Left renal pelvis (tissue), 4 donors: Measurements from ENCODE around the gene ERC1. TPM values are rescaled to one million over a fixed set of nuclear protein-coding genes. Genes with fewer than 3 reads are reported as not detected.

ENCODE experiments used
- DNase-seq, 4 donors: peaks; one replicate each; pipeline ENCODE4 v3.0.0-alpha.2; 2013; ENCODE audit warnings: low read depth in 4 of 4, low spot score in 3 of 4
- polyA plus RNA-seq, 4 donors: library from polyadenylated mRNA; unstranded; fragments of 120-200 nt; gene quantifications; one replicate each; pipeline ENCODE4 v1.2.1, GENCODE V29; 2013; ENCODE audit not compliant: insufficient read length in 4 of 4

The ERC1 gene
- polyA plus RNA-seq, 4 donors, result 30.1 to 42.4 (median 37.8) TPM

GRCh38 chr12:1369460-1369859 lies 378.4 kb downstream of the ERC1 start:
- no peak for DNase-seq

DNA sequence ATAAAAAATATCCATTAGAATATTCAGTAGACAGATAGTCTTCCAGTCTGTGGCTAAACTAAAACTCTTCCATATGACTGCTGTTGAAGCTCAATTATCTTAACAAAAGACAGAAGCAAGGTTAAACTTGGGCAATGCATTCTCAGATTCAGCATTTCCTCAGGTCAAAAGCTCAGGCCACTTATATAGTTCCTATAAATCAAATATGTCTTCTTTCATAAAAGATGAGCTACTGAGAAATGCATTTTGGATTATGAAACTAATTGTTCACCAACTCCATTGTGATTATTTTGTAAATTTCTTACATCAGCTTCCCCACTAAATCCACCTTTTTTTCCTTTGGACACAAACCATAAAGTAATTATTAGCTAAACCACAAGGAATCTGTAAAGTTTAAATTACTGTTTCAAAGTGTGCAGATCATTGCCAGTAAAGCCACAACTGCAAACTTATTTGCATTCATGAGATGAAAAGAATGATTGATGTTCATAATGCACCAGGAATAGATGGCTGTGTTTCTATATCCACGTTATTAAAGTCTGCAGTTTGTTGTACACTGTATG lies 379.0 kb downstream of the ERC1 start:
- no peak for DNase-seq

GRCh38 chr12:1373901-1374735 lies 383.1 kb downstream of the ERC1 start:
- DNase-seq, result no peak

GRCh38 chr12:1375323-1375722 lies 384.3 kb downstream of the ERC1 start:
- no peak for DNase-seq

GRCh38 chr12:1377117-1377516 lies 386.1 kb downstream of the ERC1 start:
- no peak for DNase-seq

DNA sequence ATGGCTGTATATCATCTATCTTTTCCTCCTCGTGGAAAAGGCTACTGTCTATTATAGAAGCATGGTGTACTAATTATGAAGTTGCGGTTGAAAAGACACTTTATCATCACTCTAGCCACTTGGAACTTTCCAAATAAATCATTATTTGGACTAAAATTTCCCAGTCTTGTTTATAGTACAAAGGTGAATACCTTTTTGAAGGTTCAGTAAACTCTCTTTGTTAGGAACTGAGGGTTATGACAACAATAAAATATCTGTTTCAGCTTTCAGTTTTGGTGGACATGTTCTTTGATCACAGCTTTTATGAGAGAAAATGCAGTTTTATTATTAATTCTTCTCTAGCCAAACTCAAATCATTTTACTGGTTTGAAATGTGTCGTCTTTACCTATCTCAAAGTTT lies 386.7 kb downstream of the ERC1 start:
- DNase-seq, result no peak

DNA sequence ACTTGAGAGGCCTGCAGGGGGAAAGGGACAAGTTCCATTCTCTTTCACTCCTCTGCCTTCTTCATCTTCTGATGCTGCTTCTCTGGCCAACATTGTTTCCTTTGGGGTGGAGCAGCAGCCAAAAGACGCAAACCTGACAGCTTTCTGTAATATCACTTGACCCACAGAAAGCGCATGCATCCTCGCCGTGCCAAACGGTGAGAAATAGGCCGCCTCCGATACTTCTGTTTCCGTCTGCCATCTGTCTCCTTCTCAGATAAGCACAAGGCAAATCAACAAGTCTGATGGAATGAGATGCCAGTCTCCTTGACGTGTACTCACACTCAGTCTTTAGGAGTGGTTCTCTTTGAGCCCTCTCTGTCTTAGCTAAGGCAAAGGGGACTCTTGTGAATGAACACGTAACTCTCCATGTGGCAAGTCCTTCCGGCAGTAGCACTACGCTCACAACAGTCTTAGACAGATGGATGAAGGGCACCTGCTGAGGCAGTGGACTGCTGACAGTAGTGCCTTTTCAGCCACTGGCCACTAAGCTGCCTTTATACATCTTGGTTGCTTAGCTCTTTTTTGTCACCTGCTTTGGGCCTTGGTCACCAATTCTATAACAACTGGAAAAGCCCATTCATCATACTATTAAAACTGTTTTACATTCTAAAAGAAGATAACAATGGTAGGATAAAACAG lies 389.3 kb downstream of the ERC1 start:
- DNase-seq, result no peak

DNA sequence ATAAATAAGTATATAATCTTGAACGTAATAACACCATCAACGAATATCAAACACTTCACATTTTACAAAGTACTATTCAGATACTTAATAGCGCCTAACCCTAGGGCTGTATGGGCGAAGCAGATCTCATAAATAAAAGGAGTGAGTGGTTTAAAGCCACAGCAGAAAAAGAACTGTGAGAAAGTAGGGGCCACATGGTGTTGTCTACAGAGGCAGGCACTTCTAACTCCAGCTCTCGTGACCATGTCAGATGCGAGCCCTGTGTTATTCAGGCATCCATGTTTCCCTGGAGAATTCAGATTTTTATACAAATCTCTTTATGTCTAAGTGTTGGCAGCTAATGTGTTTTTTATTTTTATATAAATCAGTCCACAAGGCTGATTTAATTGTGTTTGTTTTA lies 391.1 kb downstream of the ERC1 start:
- no peak for DNase-seq

- no peak for DNase-seq
Measured at GRCh38 chr12:1382826-1383225, 391.8 kb downstream of the ERC1 start.

GRCh38 chr12:1383758-1384157 lies 392.7 kb downstream of the ERC1 start:
- DNase-seq, result no peak

GRCh38 chr12:1384910-1385309 lies 393.9 kb downstream of the ERC1 start:
- no peak for DNase-seq

DNA sequence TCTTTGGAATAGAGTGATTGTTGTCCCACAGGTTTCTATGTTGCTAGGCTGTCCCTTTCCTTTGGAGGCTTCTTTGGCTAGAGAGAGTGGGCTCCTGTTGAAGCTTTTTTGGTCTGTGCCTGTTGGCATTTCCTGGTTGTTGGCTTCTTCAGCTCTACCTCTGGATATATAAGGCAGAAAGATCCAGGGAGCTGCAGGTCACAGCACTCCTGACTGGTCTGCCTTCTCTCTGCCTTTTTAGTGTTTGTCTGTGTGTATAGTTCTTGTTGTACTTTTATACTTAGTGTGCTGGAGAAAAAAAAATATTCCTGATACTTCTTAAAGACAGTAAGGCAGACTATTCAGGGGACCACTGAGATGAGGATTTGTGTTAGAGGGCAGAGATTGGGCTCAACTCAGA lies 400.7 kb downstream of the ERC1 start:
- DNase-seq, result no peak

DNA sequence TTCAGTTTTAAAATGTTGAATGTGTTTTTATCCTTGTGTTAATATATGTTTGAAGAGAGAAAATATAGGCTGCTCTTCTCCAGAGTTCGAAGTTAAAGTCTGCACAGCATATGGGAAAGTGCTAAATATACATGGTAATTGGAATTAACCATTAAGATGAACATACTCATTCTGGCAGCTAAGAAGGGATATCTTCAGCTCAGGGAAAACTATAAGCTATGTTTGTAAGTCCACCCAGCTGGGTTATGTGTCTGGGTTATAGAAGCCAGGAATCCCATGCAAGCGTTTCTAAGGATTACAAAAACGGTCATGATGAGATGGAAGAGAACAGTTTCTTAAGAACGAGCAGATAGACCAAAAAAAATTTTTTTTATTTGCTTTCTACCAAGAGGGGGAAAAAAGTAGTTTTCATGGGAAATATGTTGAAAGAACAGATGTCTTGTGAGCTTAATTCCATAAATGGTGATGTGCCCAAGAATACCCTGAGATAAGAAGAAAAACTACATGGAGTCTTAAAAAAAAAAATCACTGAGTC lies 404.5 kb downstream of the ERC1 start:
- DNase-seq, result no peak

GRCh38 chr12:1398673-1399072 lies 407.6 kb downstream of the ERC1 start:
- DNase-seq, result no peak

- DNase-seq, result no peak
Measured at GRCh38 chr12:1401891-1402290, 410.9 kb downstream of the ERC1 start.

GRCh38 chr12:1403417-1403816 lies 412.4 kb downstream of the ERC1 start:
- DNase-seq, result no peak

GRCh38 chr12:1405619-1406018 lies 414.6 kb downstream of the ERC1 start:
- no peak for DNase-seq

DNA sequence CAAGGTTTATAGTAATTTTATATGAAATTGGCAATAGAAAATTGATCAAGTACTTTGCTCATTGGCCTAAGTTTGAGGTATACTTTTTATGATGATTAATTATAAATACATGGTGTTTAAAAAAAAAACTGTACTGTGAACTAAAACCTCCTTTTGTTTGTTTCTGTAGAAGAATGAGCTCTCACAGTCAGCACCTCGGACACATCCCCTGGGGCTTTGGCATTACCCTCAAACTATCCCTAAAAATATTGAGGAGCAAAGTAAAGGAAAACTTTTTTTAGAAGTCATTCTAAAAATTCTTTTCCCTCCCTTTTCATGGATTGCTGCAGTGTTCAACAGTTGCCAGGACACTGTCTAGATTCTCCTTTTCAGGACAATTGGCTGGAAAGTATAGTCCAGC lies 419.8 kb downstream of the ERC1 start:
- no peak for DNase-seq

- no peak for DNase-seq
Measured at GRCh38 chr12:1413930-1414329, 422.9 kb downstream of the ERC1 start.

DNA sequence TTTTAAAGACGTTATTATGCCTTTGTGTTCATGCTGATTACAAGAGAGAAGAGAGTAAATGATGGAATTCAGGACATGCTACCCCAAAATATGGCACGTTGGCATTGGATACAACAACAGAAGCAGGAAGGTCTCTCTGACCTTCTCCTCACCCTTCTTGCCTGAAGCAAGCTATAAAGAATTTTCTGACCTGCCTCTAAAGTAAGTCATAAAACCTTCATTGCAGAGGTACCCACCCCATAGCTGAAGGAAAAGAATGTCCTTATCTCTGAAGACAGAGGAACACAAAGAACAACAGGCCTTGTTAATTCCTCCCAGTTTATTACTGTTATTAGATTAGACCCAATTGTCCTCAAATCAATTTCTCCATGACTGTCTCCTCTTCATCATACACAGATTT lies 427.1 kb downstream of the ERC1 start:
- no peak for DNase-seq

DNA sequence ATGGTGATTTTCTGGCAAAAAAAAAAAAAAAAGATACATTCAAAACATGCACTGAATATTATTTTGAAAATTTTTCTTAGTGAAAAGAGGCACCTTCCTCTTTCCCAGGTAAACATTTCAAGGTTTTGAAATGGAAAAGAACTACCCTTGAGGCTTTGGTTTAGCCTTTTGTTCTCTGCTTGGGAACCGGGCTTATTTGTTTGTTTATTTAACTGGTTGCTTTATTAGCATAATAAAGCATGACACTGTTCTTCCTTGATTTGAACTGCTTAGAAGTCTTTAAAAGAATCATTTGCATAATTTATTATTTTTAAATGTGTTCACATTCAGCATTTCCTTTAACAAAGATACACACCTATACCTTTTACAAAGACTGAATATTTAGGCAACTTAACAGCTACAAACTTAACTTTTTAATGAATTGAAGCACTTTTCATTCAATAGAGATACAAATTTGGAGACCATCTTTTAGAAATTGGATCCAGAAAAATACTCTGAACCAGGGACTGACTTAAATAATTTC lies 428.9 kb downstream of the ERC1 start:
- no peak for DNase-seq
